ENCODE results near the gene MED6. TPM values are rescaled to one million over a fixed set of nuclear protein-coding genes. Genes with fewer than 3 reads are reported as not detected.

MED6 gene
- total and polyA plus RNA-seq, 2 experiments from 2014 or later = 49.2 to 49.6 TPM

DNA sequence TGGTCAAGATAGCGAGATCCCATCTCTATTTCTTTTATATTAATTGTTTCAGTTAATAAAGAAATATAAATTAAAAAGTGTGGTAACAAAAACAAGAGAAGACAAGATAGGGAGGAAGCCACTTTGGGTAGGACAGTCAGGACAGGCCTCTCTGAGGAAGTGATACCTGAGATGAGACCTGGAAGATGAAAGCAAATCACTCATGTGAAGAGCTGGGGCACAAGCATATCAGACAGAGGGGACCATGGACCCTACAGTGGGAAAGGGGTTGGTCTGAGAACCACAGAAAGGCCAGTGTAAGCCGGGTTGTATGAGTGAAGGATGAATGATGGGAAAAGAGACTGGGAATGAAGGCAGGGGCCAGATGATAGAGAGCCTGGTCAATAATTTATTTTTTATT is 1.8 kb upstream of the MED6 start (continued):
- TF ChIP-seq JUNB (IDR thresholded peaks at IDR 0.05; ENCODE audit: unreplicated experiment) = no peak
- TF ChIP-seq, protein P1, sequence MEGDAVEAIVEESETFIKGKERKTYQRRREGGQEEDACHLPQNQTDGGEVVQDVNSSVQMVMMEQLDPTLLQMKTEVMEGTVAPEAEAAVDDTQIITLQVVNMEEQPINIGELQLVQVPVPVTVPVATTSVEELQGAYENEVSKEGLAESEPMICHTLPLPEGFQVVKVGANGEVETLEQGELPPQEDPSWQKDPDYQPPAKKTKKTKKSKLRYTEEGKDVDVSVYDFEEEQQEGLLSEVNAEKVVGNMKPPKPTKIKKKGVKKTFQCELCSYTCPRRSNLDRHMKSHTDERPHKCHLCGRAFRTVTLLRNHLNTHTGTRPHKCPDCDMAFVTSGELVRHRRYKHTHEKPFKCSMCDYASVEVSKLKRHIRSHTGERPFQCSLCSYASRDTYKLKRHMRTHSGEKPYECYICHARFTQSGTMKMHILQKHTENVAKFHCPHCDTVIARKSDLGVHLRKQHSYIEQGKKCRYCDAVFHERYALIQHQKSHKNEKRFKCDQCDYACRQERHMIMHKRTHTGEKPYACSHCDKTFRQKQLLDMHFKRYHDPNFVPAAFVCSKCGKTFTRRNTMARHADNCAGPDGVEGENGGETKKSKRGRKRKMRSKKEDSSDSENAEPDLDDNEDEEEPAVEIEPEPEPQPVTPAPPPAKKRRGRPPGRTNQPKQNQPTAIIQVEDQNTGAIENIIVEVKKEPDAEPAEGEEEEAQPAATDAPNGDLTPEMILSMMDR (conservative IDR thresholded peaks at IDR 0.05; ENCODE audit: low read depth in 2 of 2) = no peak

DNA sequence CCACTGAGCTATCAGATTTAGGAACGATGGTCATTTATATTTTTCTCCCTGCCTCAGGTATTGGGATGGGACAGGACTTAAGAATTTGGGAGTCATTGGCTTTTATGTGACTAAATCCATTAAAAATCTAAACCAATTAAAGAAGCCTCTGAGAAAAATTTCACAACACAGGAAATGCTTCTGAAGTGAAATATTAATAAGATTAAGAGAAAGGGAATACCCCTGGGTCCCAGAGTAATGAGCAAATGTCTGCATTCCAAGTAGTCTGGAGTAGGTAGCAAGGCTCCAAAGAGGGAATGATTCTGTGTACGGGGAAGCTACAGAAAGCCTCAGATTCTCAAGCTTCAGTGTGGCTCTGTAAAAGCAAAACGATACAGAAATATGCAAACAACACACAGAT is 707 bp upstream of the MED6 start:
- ATAC-seq (peak; percentile 27), DNase-seq (ENCODE audit: low spot score) (peak; percentile 16)
- H3K4me2 ChIP-seq = peak overlapping the region; percentile 84
- 0 out of 2 replicates have a peak, but pooled peaks cover 4% of the 10 kb centered on the region for H4K20me1 ChIP-seq (replicated peaks; ENCODE audit: insufficient read depth)
- H3K4me3 ChIP-seq = peak overlapping the region; percentile 60
- Mint-ChIP-seq H3K9me3 (no peaks in the 10 kb centered on the region), H3K27me3 (ENCODE audit: insufficient read depth, low read depth, poor library complexity) (peaks cover 5% of the 10 kb centered on the region), H3K4me3 (peak overlapping the region; percentile 100), H3K27ac (peak overlapping the region; percentile 90), H3K36me3 (ENCODE audit: low read depth) (peaks cover 3% of the 10 kb centered on the region; the same call in 1 of the 3 replicates), H3K4me1 (peaks cover 9% of the 10 kb centered on the region)
- peaks cover 43% of the 10 kb centered on the region for H3K79me2 ChIP-seq (replicated peaks; ENCODE audit: insufficient read depth)
- peaks cover 6% of the 10 kb centered on the region; the same call in 1 of the 2 replicates for H3K4me1 ChIP-seq (ENCODE audit: insufficient read depth)
- no peaks in the 10 kb centered on the region for H3K9me2 ChIP-seq (ENCODE audit: insufficient read depth)
- no peaks in the 10 kb centered on the region for H3F3A ChIP-seq (replicated peaks; ENCODE audit: low read depth)
- no peak for TF ChIP-seq JUNB (IDR thresholded peaks at IDR 0.05; ENCODE audit: unreplicated experiment)
- peak overlapping the region; percentile 82 for H3K27ac ChIP-seq (ENCODE audit: low read depth)
- 0 out of 2 replicates have a peak overlapping the region, but pooled peaks have one; percentile 53 for H2AFZ ChIP-seq
- H3K27me3 ChIP-seq (ENCODE audit: insufficient read depth) = no peaks in the 10 kb centered on the region
- peaks cover 6% of the 10 kb centered on the region; the same call in 1 of the 2 replicates for H3K36me3 ChIP-seq (ENCODE audit: insufficient read depth)

DNA sequence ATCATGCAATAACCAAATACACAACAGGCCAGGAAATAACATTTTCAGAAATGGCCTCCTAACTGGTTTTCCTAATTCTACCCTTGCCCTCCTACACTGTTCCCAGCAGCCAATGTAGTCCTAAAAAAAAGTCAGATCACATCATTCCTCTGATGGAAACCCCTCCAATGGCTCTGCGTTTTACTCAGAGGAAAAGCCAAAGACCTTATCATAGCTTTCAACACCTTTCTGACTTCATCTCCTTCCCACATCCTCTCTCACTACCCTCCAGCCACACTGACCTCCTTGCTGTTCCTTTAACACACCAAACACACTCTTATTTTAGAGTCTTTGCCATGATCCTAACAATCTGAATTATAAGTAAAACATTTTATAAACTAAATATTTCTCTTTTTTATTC is 1.1 kb downstream of the MED6 start:
- Histone ChIP-seq H3K79me2 (replicated peaks; ENCODE audit: insufficient read depth) (peaks cover 59% of the 10 kb centered on the region), H3K27ac (ENCODE audit: low read depth) (no peak overlapping the region), H3K4me1 (ENCODE audit: insufficient read depth) (peaks cover 6% of the 10 kb centered on the region; the same call in 1 of the 2 replicates), H3K27me3 (ENCODE audit: insufficient read depth) (no peaks in the 10 kb centered on the region), H3K9me2 (ENCODE audit: insufficient read depth) (no peaks in the 10 kb centered on the region), H3F3A (replicated peaks; ENCODE audit: low read depth) (no peaks in the 10 kb centered on the region), H3K4me3 (peak overlapping the region; percentile 81), H3K36me3 (ENCODE audit: insufficient read depth) (peaks cover 11% of the 10 kb centered on the region; the same call in 1 of the 2 replicates), H3K4me2 (peak overlapping the region; percentile 92), H4K20me1 (replicated peaks; ENCODE audit: insufficient read depth) (peaks cover 7% of the 10 kb centered on the region; the same call in 1 of the 2 replicates), H2AFZ (no peak overlapping the region)
- no peak for ATAC-seq
- peak overlapping the region; percentile 100 for H3K4me3 Mint-ChIP-seq
- DNase-seq (ENCODE audit: low spot score) = no peak
- peaks cover 9% of the 10 kb centered on the region for H3K4me1 Mint-ChIP-seq
- no peak overlapping the region for H3K27ac Mint-ChIP-seq
- peaks cover 5% of the 10 kb centered on the region for H3K27me3 Mint-ChIP-seq (ENCODE audit: insufficient read depth, low read depth, poor library complexity)
- no peaks in the 10 kb centered on the region for H3K9me3 Mint-ChIP-seq
- H3K36me3 Mint-ChIP-seq (ENCODE audit: low read depth) = peaks cover 21% of the 10 kb centered on the region
- TF ChIP-seq STAT1 (IDR thresholded peaks at IDR 0.05; ENCODE audit: unreplicated experiment) (no peak), ZNF331 (CRISPR knock-in tag; IDR thresholded peaks at IDR 0.05; ENCODE audit: low read depth) (no peak), EZH2 (IDR thresholded peaks at IDR 0.05; ENCODE audit: low read depth, unreplicated experiment) (no peak), EZH2phosphoT487 (IDR thresholded peaks at IDR 0.05; ENCODE audit: unreplicated experiment) (no peak), ZNF114 (CRISPR knock-in tag; IDR thresholded peaks at IDR 0.05) (no peak), CREB1 (CRISPR knock-in tag; IDR thresholded peaks at IDR 0.05; ENCODE audit: low read depth) (no peak)
- TF ChIP-seq, protein P2, sequence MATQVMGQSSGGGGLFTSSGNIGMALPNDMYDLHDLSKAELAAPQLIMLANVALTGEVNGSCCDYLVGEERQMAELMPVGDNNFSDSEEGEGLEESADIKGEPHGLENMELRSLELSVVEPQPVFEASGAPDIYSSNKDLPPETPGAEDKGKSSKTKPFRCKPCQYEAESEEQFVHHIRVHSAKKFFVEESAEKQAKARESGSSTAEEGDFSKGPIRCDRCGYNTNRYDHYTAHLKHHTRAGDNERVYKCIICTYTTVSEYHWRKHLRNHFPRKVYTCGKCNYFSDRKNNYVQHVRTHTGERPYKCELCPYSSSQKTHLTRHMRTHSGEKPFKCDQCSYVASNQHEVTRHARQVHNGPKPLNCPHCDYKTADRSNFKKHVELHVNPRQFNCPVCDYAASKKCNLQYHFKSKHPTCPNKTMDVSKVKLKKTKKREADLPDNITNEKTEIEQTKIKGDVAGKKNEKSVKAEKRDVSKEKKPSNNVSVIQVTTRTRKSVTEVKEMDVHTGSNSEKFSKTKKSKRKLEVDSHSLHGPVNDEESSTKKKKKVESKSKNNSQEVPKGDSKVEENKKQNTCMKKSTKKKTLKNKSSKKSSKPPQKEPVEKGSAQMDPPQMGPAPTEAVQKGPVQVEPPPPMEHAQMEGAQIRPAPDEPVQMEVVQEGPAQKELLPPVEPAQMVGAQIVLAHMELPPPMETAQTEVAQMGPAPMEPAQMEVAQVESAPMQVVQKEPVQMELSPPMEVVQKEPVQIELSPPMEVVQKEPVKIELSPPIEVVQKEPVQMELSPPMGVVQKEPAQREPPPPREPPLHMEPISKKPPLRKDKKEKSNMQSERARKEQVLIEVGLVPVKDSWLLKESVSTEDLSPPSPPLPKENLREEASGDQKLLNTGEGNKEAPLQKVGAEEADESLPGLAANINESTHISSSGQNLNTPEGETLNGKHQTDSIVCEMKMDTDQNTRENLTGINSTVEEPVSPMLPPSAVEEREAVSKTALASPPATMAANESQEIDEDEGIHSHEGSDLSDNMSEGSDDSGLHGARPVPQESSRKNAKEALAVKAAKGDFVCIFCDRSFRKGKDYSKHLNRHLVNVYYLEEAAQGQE (IDR thresholded peaks at IDR 0.05; ENCODE audit: unreplicated experiment) = no peak
- TF ChIP-seq, protein P3, sequence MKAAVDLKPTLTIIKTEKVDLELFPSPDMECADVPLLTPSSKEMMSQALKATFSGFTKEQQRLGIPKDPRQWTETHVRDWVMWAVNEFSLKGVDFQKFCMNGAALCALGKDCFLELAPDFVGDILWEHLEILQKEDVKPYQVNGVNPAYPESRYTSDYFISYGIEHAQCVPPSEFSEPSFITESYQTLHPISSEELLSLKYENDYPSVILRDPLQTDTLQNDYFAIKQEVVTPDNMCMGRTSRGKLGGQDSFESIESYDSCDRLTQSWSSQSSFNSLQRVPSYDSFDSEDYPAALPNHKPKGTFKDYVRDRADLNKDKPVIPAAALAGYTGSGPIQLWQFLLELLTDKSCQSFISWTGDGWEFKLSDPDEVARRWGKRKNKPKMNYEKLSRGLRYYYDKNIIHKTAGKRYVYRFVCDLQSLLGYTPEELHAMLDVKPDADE (IDR thresholded peaks at IDR 0.05) = no peak
- TF ChIP-seq, protein P1 (conservative IDR thresholded peaks at IDR 0.05; ENCODE audit: low read depth in 2 of 2) = no peak

All from GM23338 (cell line).